ENCODE measurements around the gene XK. TPM values are rescaled to one million over a fixed set of nuclear protein-coding genes. Genes with fewer than 3 reads are reported as not detected.

XK gene
- total and polyA plus RNA-seq, 2 of the 4 experiments (the other 2 are of a cell fraction), result under 0.01 to 0.02 TPM

DNA sequence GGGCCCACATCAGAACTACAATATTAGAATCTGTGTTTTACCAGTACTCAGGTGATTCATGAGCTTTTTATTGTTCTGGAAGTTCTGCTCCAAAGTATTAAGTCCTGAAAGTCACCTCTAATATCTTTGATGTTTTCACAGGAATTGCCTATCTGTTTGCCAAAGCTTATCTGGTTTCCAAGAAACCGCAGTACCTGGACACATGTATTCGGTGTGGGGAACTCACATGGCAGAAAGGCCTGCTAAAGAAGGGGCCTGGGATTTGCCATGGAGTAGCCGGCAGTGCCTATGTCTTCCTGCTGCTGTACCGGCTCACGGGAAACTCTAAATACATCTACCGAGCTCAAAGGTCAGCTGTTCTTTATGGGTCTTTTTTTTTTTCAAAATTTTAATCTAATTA, 18.4 kb upstream of the XK start:
- Histone ChIP-seq H3K18ac (ENCODE audit: low read depth, low read length) (no peak overlapping the region), H3K27me3 (ENCODE audit: control insufficient read depth, insufficient read depth, low read length) (peaks cover 4% of the 10 kb centered on the region), H2AK9ac (replicated peaks; ENCODE audit: low read depth, low read length, poor library complexity) (no peak overlapping the region), H4K91ac (ENCODE audit: insufficient read depth, low read depth, low read length) (no peak overlapping the region), H3K14ac (replicated peaks; ENCODE audit: low read depth, low read length) (no peak overlapping the region), H2AK5ac (ENCODE audit: low read depth, low read length) (no peak overlapping the region), H3K23ac (ENCODE audit: low read depth, low read length) (no peak overlapping the region), H2BK5ac (ENCODE audit: low read depth, low read length, poor library complexity, severe bottlenecking) (no peak overlapping the region), H3K4me2 (ENCODE audit: low read depth, low read length) (no peak overlapping the region), H4K5ac (ENCODE audit: low read depth, low read length) (no peak overlapping the region), H3K4me1 (ENCODE audit: control insufficient read depth, insufficient read depth, low read length) (no peaks in the 10 kb centered on the region), H2AFZ (replicated peaks; ENCODE audit: low read length, poor library complexity) (no peak overlapping the region), H2BK20ac (ENCODE audit: low read depth, low read length) (no peak overlapping the region), H3K56ac (ENCODE audit: extremely low read depth, insufficient read depth, low read length) (no peak overlapping the region), H3K9ac (ENCODE audit: low read depth, low read length) (no peak overlapping the region), H3K36me3 (ENCODE audit: control insufficient read depth, insufficient read depth, low read length) (no peaks in the 10 kb centered on the region), H3K27ac (ENCODE audit: insufficient read depth, low read length) (no peak overlapping the region), H3K4ac (ENCODE audit: low read depth, low read length) (no peak overlapping the region), H4K8ac (ENCODE audit: low read depth in 2 of 2, low read length in 2 of 2) (no peak overlapping the region), H4K20me1 (ENCODE audit: insufficient read depth, low read length) (no peaks in the 10 kb centered on the region), H2BK15ac (ENCODE audit: low read depth, low read length) (no peak overlapping the region), H3K9me3 (ENCODE audit: control insufficient read depth, insufficient read depth, low read length) (no peaks in the 10 kb centered on the region), H3K4me3 (ENCODE audit: insufficient read depth, low read depth, low read length) (no peak overlapping the region), H3K79me1 (ENCODE audit: low read depth in 1 of 2, low read length in 2 of 2) (no peaks in the 10 kb centered on the region), H2BK120ac (ENCODE audit: low read depth, low read length) (no peak overlapping the region), H3K9me1 (ENCODE audit: insufficient read depth, low read length) (no peaks in the 10 kb centered on the region)
- in situ Hi-C loops (cut with MboI; ENCODE audit: low sequenced_read_pairs), result no loop called here
- intact Hi-C loops (cut with micrococcal nuclease), result no loop called here
- dilution Hi-C loops (cut with HindIII; ENCODE audit: low sequenced_read_pairs, unreplicated experiment), result no loop called here
- POLR2A ChIA-PET (ENCODE audit: unreplicated experiment), result no interaction called here
- ATAC-seq (ENCODE audit: low read depth) (no peak), DNase-seq (no peak)
- no TSS peak for BruUV-seq (replicated peaks)
- CTCF ChIA-PET, result no interaction called here
- no peak for TF ChIP-seq MAFK (IDR thresholded peaks at IDR 0.05; ENCODE audit: low read depth, low read length)
- TF ChIP-seq BHLHE40 (IDR thresholded peaks at IDR 0.05; ENCODE audit: low read depth, low read length), result no peak
- no peak for TF ChIP-seq RAD21 (IDR thresholded peaks at IDR 0.05; ENCODE audit: low read length)
- TF ChIP-seq, protein P1, sequence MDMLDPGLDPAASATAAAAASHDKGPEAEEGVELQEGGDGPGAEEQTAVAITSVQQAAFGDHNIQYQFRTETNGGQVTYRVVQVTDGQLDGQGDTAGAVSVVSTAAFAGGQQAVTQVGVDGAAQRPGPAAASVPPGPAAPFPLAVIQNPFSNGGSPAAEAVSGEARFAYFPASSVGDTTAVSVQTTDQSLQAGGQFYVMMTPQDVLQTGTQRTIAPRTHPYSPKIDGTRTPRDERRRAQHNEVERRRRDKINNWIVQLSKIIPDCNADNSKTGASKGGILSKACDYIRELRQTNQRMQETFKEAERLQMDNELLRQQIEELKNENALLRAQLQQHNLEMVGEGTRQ (IDR thresholded peaks at IDR 0.05; ENCODE audit: low read depth, low read length), result no peak
- TF ChIP-seq FOS (IDR thresholded peaks at IDR 0.05; ENCODE audit: low read depth, low read length), result no peak
- TF ChIP-seq, protein P2, sequence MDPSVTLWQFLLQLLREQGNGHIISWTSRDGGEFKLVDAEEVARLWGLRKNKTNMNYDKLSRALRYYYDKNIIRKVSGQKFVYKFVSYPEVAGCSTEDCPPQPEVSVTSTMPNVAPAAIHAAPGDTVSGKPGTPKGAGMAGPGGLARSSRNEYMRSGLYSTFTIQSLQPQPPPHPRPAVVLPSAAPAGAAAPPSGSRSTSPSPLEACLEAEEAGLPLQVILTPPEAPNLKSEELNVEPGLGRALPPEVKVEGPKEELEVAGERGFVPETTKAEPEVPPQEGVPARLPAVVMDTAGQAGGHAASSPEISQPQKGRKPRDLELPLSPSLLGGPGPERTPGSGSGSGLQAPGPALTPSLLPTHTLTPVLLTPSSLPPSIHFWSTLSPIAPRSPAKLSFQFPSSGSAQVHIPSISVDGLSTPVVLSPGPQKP (IDR thresholded peaks at IDR 0.05; ENCODE audit: borderline replicate concordance, low read depth, low read length), result no peak
- TF ChIP-seq SMC3 (IDR thresholded peaks at IDR 0.05; ENCODE audit: low read depth, low read length), result no peak
- no peak for TF ChIP-seq CHD1 (IDR thresholded peaks at IDR 0.05; ENCODE audit: low read depth, low read length)
- no peak for TF ChIP-seq MAZ (IDR thresholded peaks at IDR 0.05; ENCODE audit: borderline replicate concordance, low read depth, low read length)
- no peak for TF ChIP-seq POLR2A (IDR thresholded peaks at IDR 0.05; ENCODE audit: low read depth, low read length)
- TF ChIP-seq NFE2L2 (IDR thresholded peaks at IDR 0.05; ENCODE audit: low read depth, low read length), result no peak
- no peak for TF ChIP-seq MXI1 (IDR thresholded peaks at IDR 0.05; ENCODE audit: borderline replicate concordance, low read depth, low read length)
- TF ChIP-seq RFX5 (IDR thresholded peaks at IDR 0.05; ENCODE audit: low read depth, low read length), result no peak
- 80% methylated on average over 1 of the region's 6 CpGs; no CpG with 5 or more reads in 1 of the 2 experiments for whole genome bisulfite sequencing, 2 experiments (ENCODE audit: extremely low coverage in 2 of 2, insufficient read length in 1 of 2)
